NCI-H748 (cell line): ENCODE data around the gene CPNE5.

ENCODE experiments used
- DNase-seq: peaks from one replicate; lab custom pipeline; 2025; ENCODE audit not compliant: unreplicated experiment; lab: John Stamatoyannopoulos, UW

The CPNE5 gene

DNA sequence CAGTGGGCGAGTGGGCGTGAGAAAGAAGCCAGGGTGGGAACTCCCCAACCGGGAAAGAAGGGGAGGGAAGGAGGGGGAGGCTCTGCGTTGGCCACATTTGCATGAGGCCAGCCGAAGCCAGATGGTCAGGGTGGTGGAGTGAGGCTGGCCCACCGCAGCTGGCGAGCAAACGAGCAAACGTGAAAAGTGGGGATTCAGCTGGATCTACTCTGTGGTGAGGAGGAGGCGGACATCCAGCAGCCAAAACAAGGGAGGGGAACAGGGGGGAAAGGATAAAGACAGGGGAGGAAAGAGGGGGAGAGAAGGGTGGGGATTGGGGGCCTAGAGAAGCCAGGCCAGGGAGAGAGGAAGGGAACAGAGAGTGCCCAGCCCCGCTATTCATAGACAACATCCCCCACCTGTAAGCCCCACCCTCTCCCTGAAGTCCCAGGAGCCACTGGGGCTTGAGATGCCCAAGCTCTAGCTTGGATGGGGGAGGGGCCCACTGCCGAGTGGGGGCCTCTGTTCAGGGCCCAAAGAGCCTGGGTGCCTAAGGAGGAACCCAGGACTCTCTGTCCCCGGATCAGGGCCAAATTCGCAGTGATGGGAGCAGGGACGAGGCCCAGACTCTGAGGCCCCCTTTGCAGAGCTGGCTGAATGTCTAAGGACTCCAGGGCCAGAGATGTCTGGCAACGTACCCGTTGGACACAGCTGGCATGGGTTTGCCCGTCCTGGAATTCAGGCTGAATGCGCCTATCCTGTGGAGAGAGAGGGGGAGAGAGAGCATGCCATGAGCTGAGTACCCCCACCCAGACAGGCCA lies 45.1 kb downstream of the CPNE5 start:
- DNase-seq, result no peak

DNA sequence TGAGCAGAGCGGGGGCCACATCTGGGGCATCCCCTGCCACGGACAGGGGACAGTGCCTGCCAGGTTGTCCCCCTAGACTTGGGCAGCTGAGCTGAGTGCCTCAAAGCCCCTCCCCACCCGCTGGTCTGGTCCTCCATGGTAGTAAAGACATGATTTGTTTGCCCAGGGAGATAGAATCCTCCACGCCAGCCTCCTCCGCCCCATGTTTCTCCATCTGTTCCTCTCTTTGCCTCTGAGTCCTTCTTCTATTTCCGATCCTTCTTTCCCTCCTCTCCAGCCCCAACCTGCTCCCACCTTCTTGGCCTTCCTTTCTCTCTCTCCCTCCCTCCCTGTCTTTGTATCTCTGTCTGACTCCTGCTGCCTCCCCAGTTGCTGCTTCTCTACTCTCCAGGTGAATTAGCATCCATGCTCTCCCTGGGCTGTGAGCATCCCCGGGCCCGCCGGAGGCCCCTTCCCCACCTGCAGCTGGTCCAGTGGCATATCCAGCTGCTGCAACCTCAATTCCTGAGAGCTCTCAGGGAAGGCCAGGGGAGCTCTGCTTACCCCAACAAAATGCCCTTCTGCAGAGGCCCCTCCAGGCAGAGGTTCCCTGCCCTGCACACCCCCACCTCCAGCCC lies 45.8 kb downstream of the CPNE5 start:
- DNase-seq, result no peak

DNA sequence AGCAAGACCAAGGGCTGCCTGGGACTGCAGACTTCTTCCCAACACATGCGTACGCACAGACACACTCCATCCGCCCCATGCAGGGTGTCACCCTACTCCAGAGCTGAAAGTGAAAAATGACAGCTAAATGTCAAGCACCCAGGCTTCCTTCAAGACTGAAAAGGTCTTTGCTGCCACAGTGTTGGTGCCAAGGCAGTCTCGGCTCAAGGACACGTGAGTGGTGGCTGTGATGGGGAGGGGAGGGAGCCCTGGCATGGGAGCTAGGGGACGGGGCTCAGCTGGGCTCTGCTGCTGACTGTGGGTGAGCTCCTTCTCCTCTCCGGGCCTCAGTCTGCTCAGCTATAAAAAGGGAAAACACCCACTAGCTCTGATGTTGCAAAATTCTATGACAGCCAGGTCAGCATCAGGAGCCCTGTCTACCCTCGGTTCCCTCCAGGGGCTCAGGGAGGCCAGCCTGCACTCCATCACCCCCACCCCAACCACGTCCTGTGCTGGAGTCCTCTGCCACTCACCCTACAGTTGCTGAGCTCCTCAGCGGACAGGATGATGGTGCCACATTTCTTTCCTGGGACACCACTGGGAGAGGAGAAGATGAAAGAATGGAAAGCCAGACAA lies 47.6 kb downstream of the CPNE5 start:
- no peak for DNase-seq

DNA sequence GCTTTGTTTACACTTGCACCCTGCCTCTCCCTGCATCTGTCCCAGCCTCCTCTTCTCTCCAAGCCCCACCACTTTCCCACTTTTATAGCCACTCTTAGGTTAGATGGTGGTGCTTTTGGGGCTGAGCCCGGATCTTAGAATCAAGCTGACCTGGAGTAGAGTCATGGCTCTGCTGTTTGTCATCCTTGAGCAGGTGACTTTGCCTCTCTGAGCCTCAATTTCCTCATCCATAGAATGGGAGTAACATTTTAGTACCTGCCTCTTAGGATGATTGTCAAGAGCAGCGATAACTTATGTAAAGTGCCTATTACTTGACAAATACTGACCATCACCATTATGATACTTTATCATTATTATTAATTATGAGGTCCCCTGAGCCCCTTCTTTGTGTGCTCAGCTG lies 48.2 kb downstream of the CPNE5 start:
- DNase-seq, result no peak

DNA sequence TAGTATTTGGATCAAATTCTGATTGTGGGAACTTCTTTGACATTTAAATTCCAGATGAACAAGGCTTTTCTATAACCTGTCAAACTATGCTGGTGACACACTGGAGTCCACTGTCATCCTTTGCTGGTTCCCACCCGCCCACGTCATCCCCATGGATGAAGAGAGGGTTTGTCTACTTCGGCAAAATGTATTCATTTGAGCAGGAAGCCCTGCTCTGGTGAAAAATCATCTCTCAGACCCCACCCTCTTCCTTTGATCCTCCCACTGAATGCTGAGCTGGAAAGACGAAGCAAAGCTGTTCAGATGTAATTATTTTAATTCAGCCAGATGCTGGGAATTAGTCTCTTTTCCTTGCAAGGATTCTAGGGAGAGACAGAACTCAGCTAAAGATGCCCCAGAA lies 50.5 kb downstream of the CPNE5 start:
- DNase-seq, result no peak

DNA sequence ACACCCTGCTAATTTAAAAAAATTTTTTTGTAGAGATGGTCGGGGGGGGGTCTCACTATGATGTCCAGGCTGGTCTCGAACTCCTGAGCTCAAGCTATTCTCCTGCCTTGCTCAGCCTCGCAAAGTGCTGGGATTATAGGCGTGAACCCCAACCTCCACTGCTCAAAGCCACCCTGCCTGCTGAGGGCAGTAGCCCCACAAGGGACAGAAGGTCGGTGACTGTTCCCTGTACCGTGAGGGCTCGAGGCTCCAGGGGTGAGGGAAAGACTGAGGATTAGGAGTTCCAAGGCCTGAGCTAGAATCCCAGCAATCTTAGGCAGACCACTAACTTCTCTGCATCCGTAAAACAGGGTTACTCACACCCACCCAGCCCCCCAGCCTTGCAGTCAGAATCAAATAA lies 51.1 kb downstream of the CPNE5 start:
- DNase-seq, result no peak

DNA sequence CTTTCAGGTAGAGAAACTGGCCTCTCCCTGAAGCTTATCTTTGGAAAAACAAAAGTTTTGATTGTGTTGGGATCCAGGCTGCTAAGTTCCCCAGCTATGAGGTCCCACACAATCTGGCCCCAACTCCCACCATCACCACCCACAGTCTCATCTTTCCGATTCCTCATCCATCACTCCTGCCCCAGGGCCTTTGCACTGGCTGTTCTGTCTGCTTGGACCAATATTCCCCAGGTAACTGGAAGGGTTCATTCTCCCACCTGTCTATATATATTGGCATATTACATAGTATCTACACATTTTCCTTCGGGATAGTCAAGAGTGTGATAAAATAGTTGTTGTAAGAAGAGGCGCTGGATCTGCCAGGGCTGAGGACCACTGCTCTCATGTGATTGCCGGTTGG lies 52.0 kb downstream of the CPNE5 start:
- no peak for DNase-seq

DNA sequence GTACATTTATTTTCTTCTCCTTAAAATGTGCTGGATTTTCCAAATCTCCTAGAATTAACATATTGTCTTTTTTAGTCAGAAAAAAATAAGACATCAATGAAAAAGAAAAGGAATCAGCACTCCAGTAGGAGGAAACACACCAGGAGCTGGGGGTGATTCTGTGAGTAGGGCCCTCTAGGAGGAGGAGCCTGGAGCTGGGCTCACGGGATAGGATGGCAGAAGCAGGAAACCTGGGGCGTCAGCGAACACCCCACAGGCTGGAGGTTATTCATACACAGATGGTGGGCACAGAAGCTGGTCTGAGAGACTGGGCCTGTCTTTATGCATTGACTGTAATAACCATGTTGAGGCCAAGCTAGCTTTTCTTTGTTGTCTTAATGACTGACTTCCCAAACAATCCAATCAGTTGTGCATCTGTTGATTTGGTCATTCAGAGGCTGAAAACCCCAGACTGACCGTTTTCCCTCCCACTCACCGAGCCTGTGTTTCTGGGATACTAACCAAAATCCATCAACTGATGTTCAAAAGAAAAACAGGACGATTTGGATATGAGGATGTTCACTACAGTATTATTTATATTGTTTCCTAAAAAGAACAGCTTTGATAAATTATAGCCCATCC lies 53.1 kb downstream of the CPNE5 start:
- no peak for DNase-seq

DNA sequence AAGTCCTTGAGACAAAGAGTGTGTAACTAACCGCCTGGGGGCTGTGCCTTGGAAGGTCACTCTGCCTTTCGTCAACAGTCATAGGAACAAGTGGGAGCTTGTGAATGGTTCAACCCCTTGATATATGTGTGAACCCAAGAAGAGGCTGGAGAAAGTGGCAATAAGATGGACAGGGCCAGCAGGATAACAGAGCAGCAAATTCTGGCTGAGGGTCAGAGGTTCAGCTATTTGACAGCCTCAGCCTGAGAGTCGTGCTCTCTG lies 54.9 kb downstream of the CPNE5 start:
- DNase-seq, result no peak

DNA sequence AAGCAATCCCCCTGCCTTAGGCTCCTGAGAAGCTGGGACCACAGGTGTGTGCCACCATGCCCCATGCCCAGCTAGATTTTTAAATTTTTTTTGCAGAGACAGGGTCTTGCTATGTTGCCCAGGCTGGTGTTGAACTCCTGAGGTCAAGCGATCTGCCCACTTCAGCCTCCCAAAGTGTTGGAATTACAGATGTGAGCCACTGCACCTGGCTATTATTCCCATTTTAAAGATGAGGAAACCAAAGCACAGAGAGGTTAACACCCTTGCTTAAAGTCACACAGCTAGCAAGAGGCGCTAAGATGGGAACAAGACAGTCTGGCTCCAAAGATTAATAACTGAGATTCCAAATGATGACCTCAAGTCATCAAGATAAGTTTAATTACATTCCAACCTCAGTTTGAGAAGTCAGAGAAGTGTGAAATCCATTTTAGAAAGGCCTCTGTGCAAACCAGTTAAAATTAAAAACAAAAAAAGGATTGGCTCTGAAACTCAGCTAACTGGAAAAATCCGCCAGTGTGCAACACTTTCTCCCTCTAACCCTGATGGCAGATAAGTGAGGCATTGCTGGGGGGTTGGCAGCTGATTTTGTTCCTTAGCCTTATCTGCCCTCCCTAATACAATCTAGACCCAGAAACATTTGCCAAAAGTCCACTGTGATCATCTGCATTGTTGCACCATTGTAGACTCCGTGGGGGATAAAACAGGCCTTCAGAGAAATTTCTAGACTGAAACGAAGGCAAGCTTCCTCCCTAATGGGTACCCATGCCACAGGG lies 55.5 kb downstream of the CPNE5 start:
- DNase-seq, result no peak

DNA sequence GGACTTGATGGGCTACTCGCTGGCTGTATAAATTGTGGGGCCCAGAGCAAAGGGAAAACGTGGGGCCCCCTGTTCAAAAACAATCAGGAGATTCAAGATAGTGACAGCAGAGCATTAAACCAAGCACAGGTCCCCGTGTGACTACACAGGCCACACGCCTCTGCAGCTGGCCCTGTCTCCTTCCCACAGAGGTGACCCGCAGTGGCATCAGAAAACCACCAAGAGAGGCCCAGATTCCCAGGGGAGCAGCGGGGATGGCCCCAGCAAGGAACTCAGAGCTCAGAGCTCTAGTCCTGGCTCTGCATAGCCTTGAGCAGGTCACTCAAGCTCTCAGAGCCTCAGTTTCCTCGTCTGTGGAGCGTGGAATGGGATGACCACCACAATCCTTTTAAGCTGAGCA lies 57.6 kb downstream of the CPNE5 start:
- no peak for DNase-seq

DNA sequence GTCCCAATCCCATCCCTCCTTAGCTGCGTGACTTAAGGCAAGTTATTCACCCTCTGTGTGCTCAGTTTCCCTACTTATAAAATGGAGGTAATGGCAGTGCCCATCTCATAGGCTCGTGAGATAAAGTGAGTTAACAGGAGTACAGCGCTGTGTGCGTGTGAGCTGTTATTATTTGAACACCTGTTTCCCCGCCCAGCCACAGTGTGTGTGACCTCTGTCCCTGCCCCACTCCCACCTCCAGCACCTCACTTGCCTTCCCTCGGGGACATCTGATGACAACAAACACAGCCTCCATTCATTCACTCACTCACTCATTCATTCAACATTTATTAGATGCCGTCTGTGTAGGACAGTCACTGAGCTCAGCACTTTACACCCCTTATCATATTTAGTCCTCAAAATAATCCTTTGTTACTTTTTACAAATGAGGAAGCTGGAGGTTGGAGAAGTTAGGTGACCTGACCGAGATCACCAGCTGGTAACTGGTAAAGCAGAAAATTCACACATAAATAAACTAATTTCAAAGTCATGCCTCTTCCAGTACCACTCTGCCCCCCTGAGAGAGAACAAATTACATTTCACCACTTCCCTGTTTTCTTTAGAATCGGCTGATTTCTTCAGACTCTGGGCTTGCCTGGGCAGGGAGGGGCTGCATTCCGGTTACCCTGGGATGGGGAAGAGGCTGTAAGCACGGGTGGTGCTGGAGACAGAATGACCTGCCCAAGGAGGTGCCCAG lies 58.6 kb downstream of the CPNE5 start:
- DNase-seq, result peak; percentile 50

DNA sequence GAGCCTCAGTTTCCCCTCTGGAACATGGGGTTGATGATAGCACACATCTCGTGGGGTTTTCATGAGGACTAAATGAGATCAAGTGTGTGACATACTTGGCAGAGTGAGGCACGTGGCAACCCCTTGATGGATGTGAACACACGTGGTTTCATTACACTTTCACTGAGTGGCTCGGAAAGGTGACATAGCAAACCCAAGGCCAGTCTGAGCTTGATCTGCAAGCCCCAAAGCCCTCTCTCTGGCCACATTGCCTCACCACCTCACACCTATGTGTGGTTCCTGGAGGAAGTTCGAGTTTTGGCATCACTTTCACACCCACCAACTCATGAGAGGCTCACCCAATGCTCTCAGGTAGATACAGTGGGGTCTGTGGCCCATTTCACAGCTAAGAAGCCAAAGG lies 60.0 kb downstream of the CPNE5 start:
- no peak for DNase-seq

DNA sequence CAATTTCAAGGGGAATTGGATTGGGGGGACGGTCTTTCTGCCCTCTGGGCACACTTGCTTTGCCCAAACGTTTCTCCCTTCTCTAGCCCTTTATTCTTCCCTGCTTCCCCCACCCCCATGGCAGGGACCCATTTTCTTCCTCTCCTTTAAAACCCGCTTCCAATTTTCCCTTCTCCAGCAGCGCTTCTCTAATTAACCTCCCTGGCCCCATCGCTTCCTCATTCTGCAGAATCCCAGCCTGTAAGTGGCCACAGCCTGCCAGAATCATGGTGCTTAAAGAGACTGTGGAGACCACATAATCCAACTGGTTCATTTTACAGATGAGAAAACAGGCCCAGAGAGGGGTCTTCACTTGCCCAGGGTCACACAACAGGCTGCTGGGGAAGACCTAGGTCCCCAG lies 61.4 kb downstream of the CPNE5 start:
- DNase-seq, result peak; percentile 40

DNA sequence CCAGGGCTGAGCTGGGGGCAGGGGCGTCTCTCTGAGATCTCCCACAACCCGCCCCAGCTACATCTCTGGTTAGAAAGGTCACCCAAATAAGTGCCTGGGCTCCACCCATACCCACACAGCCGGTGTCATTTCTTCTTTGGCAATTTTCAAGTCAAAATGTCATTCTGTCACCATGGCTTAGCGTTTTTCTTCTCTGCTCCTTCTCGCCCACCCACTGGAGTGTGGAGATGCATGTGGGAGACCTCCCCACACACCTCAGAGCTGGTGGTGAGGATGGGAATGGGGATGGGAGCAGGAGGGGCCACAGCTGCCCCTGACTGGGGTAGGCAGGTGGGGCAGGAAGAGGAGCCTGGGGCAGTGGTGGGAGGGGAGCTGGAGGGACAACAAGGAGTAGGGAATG lies 63.1 kb downstream of the CPNE5 start:
- DNase-seq, result no peak

DNA sequence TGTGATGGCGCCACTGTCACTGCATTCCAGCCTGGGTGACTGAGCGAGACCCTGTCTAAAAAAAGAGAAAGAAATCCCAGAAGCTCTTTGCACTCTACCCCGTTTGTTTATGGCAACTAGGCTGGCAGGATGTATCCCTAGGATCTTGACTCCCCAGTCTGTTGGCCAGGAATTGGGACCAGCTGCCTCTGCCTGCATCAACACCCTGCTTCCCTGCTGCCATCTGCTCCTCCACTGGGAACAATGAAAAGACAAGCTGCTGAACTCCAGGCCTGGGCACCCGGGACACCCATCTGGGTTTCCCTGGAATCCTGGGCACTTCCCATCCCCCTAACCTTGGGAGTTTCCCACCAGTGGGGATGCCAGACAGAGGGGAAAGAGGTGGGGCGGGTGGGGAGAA lies 64.9 kb downstream of the CPNE5 start:
- DNase-seq, result no peak

DNA sequence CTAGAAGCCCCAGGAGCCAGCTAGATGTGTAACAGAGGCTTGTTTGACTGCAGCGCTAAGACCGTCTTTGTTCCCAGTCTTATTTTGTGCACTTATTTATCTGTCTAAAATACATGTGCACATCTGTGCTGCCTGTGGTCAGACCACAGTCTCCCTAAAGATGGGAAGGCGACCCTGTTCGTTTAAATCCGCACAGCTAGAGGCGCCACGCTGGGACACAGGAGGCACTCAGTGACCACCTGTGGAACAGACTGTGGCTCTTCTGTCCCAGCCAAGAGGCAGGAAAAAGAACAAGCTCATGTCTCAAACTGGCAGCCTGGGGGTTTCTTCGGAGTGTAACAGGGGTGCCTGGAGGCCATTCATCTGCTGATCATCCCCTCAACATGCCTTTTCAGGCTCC lies 66.8 kb downstream of the CPNE5 start:
- DNase-seq, result no peak

DNA sequence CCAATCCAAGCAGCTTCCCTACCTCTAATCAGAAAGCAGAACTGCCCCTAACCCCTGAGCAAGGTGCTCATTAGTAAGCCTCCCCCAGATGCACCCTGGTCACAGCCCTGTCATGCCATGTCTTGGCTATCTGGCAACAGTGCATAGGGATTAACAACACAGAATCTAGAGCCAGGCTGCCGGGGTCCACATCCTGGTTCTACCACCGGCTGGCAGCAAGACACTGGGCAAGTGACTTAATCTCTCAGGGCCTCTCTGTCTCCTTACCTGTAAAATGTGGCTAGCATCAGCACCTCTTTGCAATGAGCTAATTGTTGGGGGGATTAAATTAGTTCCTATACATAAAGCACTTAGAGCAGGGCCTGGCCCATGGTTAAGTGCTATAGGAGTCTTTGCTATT lies 68.1 kb downstream of the CPNE5 start:
- no peak for DNase-seq

DNA sequence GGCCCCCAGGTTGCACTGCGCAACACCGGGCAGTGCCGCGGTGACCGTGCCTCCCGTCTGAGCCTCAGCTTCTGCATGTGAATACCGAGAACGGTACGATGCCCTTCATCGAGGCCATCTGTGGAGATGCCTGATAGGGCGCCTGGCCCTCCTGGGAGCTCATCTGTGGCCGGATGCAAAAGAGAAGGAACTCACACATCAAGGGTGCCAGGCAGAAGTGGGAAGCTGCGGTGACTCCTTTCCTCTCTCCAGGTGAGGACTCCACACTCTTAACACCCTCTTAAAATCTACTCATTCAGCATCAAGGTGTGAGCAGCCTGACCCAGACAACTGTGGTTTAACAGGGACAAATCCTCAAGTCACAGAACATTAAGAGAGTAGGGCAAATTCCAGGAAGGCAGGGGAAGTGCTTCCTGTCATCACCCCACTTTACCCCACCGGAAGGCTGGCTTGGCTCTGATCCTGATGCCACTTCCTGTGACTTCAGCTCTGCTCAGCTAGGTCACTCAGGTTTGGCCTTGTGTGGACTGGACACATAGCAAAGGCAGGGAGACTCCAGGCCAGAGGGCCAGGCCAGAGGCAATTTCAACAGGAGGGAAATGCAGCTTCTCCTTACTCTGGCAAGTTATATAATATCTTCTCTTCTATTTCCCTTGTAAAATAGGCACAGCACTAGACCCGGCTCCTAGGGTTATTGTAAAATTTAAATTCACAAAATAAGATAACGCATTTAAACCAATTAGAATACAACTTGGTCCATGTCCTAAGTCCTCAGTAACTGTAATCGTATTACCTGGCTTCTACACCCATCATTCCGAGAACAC lies 69.4 kb downstream of the CPNE5 start:
- no peak for DNase-seq

DNA sequence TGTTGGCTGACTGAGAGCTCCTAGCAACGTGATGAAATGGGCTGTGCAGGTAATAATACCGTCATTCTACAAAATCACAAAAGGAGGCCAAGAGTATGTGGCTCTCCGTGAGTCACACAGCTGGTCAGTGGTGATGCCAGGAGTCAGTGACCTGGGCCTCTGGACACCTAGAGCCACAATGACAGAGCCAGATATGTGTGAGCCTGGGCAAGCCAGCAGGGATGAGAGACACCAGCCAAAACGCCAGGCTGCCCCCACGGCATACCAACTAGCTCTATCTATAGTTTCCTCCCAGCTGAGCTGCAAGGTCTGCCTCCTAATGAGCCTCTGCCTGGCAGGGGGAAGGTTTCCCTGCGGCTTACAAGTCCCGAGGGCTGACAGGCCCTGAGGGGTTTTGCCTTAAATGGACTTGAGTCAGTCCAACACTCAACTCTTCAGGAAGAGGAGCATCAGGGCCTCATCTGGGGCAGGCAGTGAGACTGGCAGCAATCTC lies 70.0 kb downstream of the CPNE5 start:
- DNase-seq, result no peak
